ENCODE results near the gene PCDHGA8. TPM values are rescaled to one million over a fixed set of nuclear protein-coding genes. Genes with fewer than 3 reads are reported as not detected.

The PCDHGA8 gene
- total RNA-seq, result 3.9 and 5.6 TPM in 2 replicates

GRCh38 chr5:141392429-141393198 is at the start of gene PCDHGA8:
TSS of gene PCDHGA8 (plus strand) at chr5:141392633. CDS start at chr5:141392814, 181 bp downstream.

DNA sequence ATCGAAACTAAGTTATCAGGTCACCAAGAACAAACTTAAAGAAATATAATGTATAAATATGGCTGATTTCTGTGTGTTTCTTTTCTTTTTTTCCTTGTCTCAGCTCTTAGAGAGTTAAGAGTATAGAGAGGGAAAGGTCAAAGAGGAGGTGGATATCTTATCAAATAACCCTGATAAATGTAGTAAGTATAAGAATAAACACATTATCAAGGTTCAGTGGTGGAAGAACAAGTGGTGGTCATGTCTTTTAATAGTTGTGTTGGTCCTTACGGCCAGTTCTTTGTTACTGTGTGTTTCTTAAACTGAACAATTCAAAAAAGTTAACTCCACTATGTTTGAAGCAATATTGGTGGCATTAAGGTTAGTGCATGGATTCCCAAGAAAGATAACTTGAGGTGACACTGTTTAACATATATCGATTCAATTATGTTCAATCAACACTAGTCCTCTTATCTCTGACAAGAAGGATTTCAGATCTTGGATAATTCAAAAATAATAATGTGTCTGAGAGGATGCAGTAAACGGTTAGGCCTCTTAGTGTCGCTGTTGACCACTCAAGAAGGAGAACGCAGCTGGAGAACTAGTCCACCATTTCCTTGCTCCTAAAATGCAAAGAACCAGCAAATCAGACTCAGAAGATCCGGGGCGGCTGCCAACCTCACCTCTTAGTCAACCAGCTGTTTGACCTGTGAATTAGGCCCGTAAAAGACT is 49.0 kb upstream of the PCDHGA8 start, which contains the start of gene PCDHGA3:
Gene PCDHGA3, plus strand, starts transcription at position 588 of the 711 bp plus-strand sequence. CDS start 205 bp downstream, outside the sequence.

DNA sequence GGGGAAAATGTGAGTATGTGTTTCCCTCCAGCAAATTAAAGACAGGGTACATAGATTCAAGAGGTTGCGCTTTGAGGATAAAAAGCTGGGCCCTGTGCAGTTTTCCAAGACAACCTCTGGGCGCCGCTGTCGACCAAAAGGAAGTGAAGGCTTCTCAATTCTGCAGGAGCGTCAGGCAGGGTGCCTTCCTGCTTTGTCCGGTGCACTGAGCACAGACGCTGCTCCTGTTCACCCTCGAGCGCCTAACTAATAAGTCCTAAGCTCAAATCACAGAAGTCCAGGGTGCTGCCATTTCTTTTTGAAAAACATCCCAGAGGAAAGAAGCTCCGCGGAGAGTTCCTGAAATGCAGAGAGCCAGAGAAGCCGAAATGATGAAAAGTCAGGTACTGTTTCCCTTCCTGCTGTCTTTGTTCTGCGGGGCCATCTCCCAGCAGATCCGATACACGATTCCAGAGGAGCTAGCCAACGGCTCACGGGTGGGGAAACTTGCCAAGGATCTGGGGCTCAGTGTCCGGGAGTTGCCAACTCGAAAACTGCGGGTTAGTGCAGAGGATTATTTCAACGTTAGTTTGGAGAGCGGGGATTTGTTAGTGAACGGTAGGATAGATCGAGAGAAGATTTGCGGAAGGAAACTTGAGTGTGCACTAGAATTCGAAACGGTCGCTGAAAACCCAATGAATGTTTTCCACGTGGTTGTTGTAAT is 42.4 kb upstream of the PCDHGA8 start, which contains the start of gene PCDHGB1:
Gene PCDHGB1, plus strand, starts transcription at position 183 of the 703 bp plus-strand sequence. Its CDS starts 162 bp downstream, at position 345.

GRCh38 chr5:141354900-141355469 is 37.4 kb upstream of the PCDHGA8 start, which contains the start of gene PCDHGA4:
TSS of gene PCDHGA4 (plus strand) at chr5:141355021. CDS start at chr5:141355108, 87 bp downstream.

DNA sequence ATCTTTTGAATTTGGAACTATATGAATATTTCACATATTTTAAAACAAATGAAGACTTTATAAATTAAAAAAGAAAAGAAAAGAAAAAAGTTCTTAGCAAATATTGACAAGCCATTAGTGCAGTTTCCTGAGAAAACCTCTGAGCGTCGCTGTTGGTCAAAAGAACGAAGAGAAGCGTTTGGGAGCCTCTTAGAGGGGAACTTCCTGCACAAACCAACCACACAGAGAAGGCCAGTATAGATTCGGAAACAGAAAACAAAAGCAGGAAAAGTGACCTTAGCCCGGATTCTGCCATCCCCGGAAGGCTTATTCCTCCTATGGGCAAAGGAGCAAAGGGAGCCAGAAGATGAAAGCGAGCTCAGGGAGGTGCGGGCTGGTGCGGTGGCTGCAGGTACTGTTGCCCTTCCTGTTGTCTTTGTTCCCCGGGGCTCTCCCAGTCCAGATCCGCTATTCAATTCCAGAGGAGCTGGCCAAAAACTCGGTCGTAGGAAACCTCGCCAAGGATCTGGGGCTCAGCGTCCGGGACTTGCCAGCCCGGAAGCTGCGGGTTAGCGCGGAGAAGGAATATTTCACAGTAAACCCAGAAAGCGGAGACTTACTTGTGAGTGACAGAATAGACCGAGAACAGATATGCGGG is 32.5 kb upstream of the PCDHGA8 start, which contains the start of gene PCDHGB2:
Gene PCDHGB2, plus strand, starts transcription at position 205 of the 637 bp plus-strand sequence. Its CDS starts 142 bp downstream, at position 347.

DNA sequence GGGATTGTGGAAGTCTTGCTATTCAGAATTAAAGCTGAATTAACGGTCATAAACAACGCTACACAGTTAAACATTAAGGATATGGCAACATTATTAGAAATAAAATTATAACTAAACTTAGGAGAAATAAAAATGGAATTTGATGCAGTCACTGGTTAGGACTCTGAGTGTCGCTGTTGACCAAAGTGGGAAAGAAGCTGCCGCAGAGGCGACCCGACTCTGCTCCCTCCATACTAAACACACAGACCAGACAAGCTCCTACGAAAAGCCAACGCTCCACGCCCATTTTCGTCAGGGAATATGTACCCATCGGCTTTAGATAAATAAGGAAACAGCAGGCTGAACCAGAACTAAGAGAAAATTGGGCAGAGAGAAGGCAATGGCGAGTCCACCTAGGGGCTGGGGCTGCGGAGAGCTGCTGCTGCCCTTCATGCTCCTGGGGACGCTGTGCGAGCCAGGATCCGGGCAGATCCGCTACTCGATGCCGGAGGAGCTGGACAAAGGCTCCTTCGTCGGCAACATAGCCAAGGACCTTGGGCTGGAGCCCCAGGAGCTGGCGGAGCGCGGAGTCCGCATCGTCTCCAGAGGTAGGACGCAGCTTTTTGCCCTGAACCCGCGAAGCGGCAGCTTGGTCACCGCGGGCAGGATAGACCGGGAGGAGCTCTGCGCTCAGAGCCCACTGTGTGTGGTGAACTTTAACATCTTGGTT is 28.3 kb upstream of the PCDHGA8 start, which contains the start of gene PCDHGA5:
Gene PCDHGA5, plus strand, starts transcription at position 211 of the 709 bp plus-strand sequence. Its CDS starts 169 bp downstream, at position 380.

DNA sequence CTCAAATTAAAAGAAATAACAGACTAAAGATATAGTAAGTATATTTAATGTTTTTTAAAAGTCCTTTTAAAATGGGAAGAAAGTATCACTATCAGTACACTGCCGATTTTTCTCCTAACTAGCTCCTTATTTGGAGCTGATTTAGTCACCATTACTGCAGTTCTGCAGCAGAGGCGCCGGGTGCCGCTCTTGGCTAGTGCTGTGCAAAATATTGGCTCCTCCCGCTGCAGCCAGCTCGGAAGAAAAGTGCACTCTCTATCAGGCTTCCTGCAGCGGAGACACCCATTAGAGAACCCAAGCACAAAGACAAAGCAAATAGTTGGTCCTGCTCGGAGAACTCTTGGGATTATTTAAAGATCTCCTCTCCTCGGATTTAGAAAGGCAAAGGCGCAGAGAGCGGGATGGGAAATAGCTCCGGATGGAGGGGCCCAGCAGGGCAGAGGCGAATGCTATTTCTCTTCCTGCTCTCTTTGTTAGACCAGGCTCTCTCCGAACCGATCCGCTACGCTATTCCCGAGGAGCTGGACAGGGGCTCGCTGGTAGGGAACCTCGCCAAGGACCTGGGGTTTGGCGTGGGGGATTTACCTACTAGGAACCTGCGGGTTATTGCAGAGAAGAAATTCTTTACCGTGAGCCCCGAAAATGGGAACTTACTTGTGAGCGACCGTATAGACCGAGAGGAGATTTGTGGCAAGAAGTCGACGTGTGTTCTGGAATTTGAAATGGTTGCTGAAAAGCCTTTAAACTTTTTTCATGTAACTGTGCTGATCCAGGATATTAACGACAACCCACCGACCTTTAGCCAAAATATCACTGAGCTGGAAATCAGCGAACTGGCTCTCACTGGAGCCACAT is 22.2 kb upstream of the PCDHGA8 start, which contains the start of gene PCDHGB3:
Gene PCDHGB3, plus strand, starts transcription at position 249 of the 855 bp plus-strand sequence. Its CDS starts 153 bp downstream, at position 402.

DNA sequence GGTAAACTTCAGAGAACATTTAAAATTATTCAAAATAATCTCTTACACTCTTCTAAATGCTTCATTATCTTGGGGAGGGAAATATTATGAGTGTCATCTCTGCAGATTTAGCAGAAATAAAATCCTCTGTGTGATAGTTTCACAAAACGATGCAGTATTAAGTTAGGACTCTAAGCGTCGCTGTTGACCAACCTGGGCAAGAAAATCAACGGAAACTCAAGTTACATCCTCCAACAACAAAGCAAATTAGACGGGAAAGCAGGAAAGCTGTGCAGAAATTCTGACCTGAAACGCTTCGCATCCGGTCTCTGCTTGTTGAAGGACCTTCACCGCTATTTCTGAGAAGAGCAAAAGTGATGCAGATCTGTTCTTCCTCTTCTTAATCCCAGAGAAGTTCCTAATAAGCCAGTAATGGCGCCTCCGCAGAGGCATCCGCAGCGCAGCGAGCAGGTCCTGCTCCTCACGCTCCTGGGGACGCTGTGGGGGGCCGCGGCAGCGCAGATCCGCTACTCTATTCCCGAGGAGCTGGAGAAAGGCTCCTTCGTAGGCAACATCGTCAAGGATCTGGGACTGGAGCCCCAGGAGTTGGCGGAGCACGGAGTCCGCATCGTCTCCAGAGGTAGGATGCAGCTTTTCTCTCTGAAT is 18.6 kb upstream of the PCDHGA8 start, which contains the start of gene PCDHGA6:
Gene PCDHGA6, plus strand, starts transcription at position 219 of the 645 bp plus-strand sequence. Its CDS starts 193 bp downstream, at position 412.

DNA sequence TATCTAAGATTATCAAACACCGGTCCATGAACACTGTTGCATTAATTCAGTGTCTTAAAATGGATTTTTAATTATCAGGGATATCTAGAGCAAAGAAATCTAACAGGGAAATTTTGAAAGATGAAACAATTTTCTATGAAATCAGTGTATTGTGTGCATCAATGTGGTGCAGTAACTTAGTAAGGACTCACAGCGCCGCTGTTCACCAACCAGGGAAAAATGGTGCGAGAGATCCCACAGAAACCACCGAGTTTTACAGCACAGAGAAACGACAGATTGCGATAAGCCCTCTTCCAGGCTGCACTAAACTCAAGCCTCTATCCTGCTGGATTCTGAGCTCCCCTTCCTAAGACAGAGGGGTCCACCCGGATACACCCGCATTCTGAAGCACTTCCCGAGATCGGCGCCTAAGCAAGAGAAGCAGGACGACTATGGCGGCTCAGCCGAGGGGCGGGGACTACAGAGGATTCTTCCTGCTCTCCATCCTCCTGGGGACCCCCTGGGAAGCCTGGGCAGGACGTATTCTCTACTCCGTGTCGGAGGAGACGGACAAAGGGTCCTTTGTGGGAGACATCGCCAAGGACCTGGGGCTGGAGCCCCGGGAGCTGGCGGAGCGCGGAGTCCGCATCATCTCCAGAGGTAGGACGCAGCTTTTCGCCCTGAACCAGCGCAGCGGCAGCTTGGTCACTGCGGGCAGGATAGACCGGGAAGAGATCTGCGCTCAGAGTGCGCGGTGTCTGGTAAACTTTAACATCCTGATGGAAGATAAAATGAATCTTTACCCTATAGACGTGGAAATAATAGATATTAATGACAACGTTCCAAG is 9.8 kb upstream of the PCDHGA8 start, which contains the start of gene PCDHGA7:
Gene PCDHGA7, plus strand, starts transcription at position 274 of the 826 bp plus-strand sequence. Its CDS starts 158 bp downstream, at position 432.

GRCh38 chr5:141387557-141388311 is 4.7 kb upstream of the PCDHGA8 start, which contains the start of gene PCDHGB4:
TSS of gene PCDHGB4 (plus strand) at chr5:141387698. CDS start at chr5:141387885, 187 bp downstream.

DNA sequence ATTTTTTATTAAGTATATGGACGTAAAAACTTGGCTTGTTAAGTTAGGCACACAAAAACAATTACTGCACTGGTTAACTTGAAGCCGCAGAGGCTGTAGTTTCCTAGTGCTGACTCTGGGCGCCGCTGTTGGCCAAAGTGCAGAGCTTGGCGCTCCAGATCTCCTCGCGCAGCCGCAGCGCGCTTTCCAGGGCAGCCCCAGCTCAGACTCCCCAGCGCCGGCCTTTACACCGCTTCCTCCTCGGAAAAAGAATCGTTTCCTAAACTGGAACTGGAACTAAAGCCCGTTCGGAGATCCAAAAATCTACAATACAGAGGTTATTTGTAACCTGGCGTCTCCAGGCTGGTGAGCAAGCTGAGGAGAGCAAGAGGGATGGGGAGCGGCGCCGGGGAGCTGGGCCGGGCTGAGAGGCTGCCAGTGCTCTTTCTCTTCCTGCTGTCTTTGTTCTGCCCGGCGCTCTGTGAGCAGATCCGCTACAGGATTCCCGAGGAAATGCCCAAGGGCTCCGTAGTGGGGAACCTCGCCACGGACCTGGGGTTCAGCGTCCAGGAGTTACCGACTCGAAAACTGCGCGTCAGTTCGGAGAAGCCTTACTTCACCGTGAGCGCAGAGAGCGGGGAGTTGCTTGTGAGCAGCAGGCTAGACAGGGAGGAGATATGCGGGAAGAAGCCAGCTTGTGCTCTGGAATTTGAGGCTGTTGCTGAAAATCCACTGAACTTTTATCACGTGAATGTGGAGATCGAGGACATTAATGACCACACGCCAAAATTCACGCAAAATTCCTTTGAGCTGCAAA is 5.5 kb downstream of the PCDHGA8 start, which contains the start of gene PCDHGB5:
Gene PCDHGB5, plus strand, starts transcription at position 192 of the 796 bp plus-strand sequence. Its CDS starts 181 bp downstream, at position 373.

GRCh38 chr5:141402553-141403243 is 10.3 kb downstream of the PCDHGA8 start, which contains the start of gene PCDHGA9:
TSS of gene PCDHGA9 (plus strand) at chr5:141402778. CDS start at chr5:141402953, 175 bp downstream.

GRCh38 chr5:141407790-141408505 is 15.5 kb downstream of the PCDHGA8 start, which contains the start of gene PCDHGB6:
TSS of gene PCDHGB6 (plus strand) at chr5:141408021. CDS start at chr5:141408203, 182 bp downstream.

GRCh38 chr5:141412854-141413539 is 20.6 kb downstream of the PCDHGA8 start, which contains the start of gene PCDHGA10:
TSS of gene PCDHGA10 (plus strand) at chr5:141412987. CDS start at chr5:141413176, 189 bp downstream.

All from smooth muscle cell of trachea (primary cell).